Fibroblast of lung (primary cell): Measurements from ENCODE around the gene UTP11. TPM values are rescaled to one million over a fixed set of nuclear protein-coding genes. Genes with fewer than 3 reads are reported as not detected.

Experiments
- DNase-seq, 2 donors: peaks; one replicate each; pipeline versions ENCODE4 v3.0.0 to v3.0.0-alpha.2; 2010; ENCODE audit warnings: low read depth in 2 of 2
- H2AFZ ChIP-seq: 2 replicates; pipeline ENCODE4 v1.5.1; 2012; ENCODE audit warnings: low read length, control low read depth, inconsistent platforms
- H3K27ac ChIP-seq: 2 replicates; pipeline ENCODE4 v1.5.1; 2011; ENCODE audit warnings: low read length, control low read depth; ENCODE audit not compliant: insufficient read depth
- H3K27me3 ChIP-seq: 2 replicates; pipeline ENCODE4 v1.5.1; 2011; ENCODE audit warnings: mild to moderate bottlenecking, low read length; ENCODE audit not compliant: control insufficient read depth, insufficient read depth
- H3K36me3 ChIP-seq: 2 replicates; pipeline ENCODE4 v1.5.1; 2011; ENCODE audit warnings: low read length; ENCODE audit not compliant: control insufficient read depth, insufficient read depth
- H3K4me1 ChIP-seq: 2 replicates; pipeline ENCODE4 v1.5.1; 2011; ENCODE audit warnings: low read length; ENCODE audit not compliant: control insufficient read depth, insufficient read depth; ENCODE audit errors: extremely low read depth
- H3K4me2 ChIP-seq: 2 replicates; pipeline ENCODE4 v1.5.1; 2011; ENCODE audit warnings: low read length, control low read depth; ENCODE audit not compliant: insufficient read depth; ENCODE audit errors: extremely low read depth
- H3K4me3 ChIP-seq, 4 experiments: fragments of 200-600 bp in 1 of 4; sonication (generic) in 1 of 4; replicated peaks in 1 of 4; 2 replicates each; pipeline ENCODE4 v1.5.1; 2011 to 2016; ENCODE audit warnings: low read length in 4 of 4, low read depth in 3 of 4, mild to moderate bottlenecking in 3 of 4, control low read depth in 2 of 4, inconsistent platforms in 1 of 4, mixed read lengths in 1 of 4; ENCODE audit not compliant: insufficient read depth in 1 of 4; ENCODE audit errors: control extremely low read depth in 1 of 4
- H3K79me2 ChIP-seq: 2 replicates; pipeline ENCODE4 v1.5.1; 2012; ENCODE audit warnings: mild to moderate bottlenecking, low read length, inconsistent platforms; ENCODE audit not compliant: control insufficient read depth, insufficient read depth
- H3K9ac ChIP-seq: 2 replicates; pipeline ENCODE4 v1.5.1; 2011; ENCODE audit warnings: mild to moderate bottlenecking, low read length, control low read depth; ENCODE audit not compliant: insufficient read depth
- H3K9me3 ChIP-seq: 2 replicates; pipeline ENCODE4 v1.5.1; 2012; ENCODE audit warnings: low read depth, low read length; ENCODE audit not compliant: control insufficient read depth, insufficient read depth
- H4K20me1 ChIP-seq: 2 replicates; pipeline ENCODE4 v1.5.1; 2011; ENCODE audit warnings: low read length; ENCODE audit not compliant: control insufficient read depth, insufficient read depth; ENCODE audit errors: extremely low read depth
- EZH2 ChIP-seq: IDR thresholded peaks from 2 replicates; pipeline ENCODE4 v1.5.1; 2012; ENCODE audit warnings: low read length, control low read depth, mild to moderate bottlenecking; ENCODE audit errors: missing control alignments
- polyA plus RNA-seq, 2 donors: library from polyadenylated mRNA; depleted of rRNA in 1 of 2; stranded (reverse) in 1 of 2; unstranded in 1 of 2; fragments of >200 nt; gene quantifications; 2 replicates each; pipeline ENCODE4 v1.2.1, GENCODE V29; 2011 to 2012; ENCODE audit warnings: missing spikeins in 1 of 2
- total RNA-seq: library from RNA; depleted of rRNA; stranded (reverse); fragments of >200 nt; gene quantifications from 2 replicates; pipeline ENCODE4 v1.2.1, GENCODE V29; 2014
- TF ChIP-seq, protein P1 (sequence below), 2 donors: IDR thresholded peaks in 1 of 2; conservative IDR thresholded peaks in 1 of 2; 1 replicate in 1 of 2; 2 replicates in 1 of 2; pipeline ENCODE4 v1.5.1; 2011 to 2012; ENCODE audit warnings: low read length in 2 of 2, control low read depth in 1 of 2, inconsistent platforms in 1 of 2, low read depth in 1 of 2, mild to moderate bottlenecking in 1 of 2

Gene UTP11
- total and polyA plus RNA-seq, 2 donors (not counting 1 experiment from before 2014, with no cell fraction given), result 34.8 to 56.5 TPM

DNA sequence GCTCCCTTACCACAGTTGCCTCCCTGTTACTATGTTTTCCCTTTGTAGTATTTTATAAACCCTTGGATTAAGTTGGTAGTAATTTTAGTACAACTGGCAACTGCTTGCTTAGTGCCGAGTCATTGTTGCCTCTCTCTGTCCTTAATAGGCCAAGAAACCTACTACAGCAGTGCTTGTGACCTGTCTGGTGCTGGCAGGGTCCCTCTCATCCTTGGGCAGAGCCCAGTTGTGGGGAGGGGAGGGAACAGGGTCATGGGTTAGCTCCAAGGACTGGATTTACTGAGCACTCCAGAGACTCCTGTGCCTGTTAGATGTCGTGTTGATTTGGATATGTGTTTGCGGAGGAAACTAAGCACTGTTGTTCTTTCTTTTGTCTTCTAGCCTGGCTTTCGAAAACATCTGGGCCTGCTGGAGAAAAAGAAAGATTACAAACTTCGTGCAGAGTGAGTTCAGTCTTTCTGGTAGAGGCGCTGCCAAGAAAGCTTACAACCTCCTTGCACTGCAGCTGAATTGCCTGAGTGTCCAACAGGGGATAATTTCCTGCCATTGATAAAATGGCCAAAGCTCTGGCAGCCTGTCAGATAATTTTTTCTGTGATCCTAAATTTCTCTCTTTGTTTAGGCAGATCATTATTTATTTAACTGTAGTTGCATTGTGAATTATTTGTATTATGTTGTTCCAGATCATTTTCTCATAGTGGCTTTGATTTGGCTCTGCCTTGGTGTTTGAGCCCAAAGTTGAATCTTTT lies 3.6 kb downstream of the UTP11 start:
- Histone ChIP-seq H3K4me3 (peak overlapping the region in 2 of 4 experiments; percentile 11 to 14), H3K9me3 (no peaks in the 10 kb centered on the region), H3K36me3 (peaks cover 13% of the 10 kb centered on the region), H3K27me3 (no peaks in the 10 kb centered on the region), H3K4me1 (peaks cover 3% of the 10 kb centered on the region), H2AFZ (no peak overlapping the region), H3K4me2 (peak overlapping the region; percentile 40), H3K9ac (no peak overlapping the region), H3K27ac (peak overlapping the region; percentile 67), H4K20me1 (no peaks in the 10 kb centered on the region), H3K79me2 (peaks cover 46% of the 10 kb centered on the region)
- peak in 1 of 2 donors; percentile 44 for DNase-seq
- TF ChIP-seq, protein P1, sequence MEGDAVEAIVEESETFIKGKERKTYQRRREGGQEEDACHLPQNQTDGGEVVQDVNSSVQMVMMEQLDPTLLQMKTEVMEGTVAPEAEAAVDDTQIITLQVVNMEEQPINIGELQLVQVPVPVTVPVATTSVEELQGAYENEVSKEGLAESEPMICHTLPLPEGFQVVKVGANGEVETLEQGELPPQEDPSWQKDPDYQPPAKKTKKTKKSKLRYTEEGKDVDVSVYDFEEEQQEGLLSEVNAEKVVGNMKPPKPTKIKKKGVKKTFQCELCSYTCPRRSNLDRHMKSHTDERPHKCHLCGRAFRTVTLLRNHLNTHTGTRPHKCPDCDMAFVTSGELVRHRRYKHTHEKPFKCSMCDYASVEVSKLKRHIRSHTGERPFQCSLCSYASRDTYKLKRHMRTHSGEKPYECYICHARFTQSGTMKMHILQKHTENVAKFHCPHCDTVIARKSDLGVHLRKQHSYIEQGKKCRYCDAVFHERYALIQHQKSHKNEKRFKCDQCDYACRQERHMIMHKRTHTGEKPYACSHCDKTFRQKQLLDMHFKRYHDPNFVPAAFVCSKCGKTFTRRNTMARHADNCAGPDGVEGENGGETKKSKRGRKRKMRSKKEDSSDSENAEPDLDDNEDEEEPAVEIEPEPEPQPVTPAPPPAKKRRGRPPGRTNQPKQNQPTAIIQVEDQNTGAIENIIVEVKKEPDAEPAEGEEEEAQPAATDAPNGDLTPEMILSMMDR (conservative IDR thresholded peaks at IDR 0.05 in 1 of 2, IDR thresholded peaks at IDR 0.05 in 1 of 2; ENCODE audit: low read depth in 1 of 2, low read length in 2 of 2), result no peak

DNA sequence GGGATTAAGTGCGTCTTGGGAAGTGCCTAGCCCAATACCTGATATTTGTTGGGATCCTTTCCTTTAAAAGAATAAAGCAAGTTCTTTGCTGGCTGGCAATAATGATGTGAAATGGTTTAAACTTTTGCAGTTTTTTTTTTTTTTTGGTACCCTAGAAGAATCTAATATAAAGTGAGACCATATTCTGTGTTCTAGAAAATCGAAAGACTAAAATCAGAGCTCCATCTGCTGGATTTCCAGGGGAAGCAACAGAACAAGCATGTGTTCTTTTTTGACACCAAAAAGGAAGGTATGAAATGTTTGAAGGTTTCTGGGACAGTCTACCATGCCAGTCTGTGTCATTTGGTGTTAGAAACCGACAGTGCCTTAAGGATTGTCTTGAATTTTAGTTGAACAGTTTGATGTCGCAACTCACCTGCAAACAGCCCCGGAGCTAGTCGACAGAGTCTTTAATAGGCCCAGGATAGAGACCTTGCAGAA lies 6.4 kb downstream of the UTP11 start:
- Histone ChIP-seq H3K36me3 (peaks cover 19% of the 10 kb centered on the region), H3K4me2 (no peak overlapping the region), H4K20me1 (no peaks in the 10 kb centered on the region), H3K27me3 (no peaks in the 10 kb centered on the region), H3K27ac (no peak overlapping the region), H3K4me1 (peaks cover 2% of the 10 kb centered on the region), H3K4me3 (no peak overlapping the region), H2AFZ (no peak overlapping the region), H3K9me3 (no peaks in the 10 kb centered on the region), H3K9ac (no peak overlapping the region), H3K79me2 (peaks cover 33% of the 10 kb centered on the region)
- peak in 1 of 2 donors; percentile 75 for DNase-seq
- no peak for TF ChIP-seq EZH2
- TF ChIP-seq, protein P1 (conservative IDR thresholded peaks at IDR 0.05 in 1 of 2, IDR thresholded peaks at IDR 0.05 in 1 of 2; ENCODE audit: low read depth in 1 of 2, low read length in 2 of 2), result peak; percentile 68 to 74

DNA sequence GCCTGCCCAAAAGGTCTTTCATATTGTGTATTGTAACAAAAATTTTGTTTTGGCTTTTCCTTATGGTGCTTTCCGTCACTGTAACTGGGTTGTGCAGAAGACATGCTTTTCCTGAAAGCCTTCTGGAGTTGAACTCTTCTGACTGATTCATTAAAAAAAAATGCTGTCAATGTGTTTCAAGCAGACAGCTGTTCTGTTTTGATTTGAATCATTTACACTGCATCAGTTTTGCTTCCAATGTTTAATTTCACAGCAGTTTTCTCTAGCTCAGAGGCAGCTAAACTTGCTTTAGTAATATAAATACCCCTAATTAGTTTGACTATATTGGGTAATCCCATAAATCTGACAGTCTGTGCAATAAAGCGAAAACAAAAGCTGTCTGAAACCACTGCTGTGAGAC lies 7.9 kb downstream of the UTP11 start:
- DNase-seq, result no peak
- Histone ChIP-seq H3K9ac (no peak overlapping the region), H3K36me3 (peaks cover 20% of the 10 kb centered on the region), H3K27ac (no peak overlapping the region), H3K9me3 (no peaks in the 10 kb centered on the region), H3K4me3 (no peak overlapping the region), H3K79me2 (peaks cover 18% of the 10 kb centered on the region), H4K20me1 (no peaks in the 10 kb centered on the region), H2AFZ (no peak overlapping the region), H3K4me2 (no peak overlapping the region), H3K27me3 (no peaks in the 10 kb centered on the region), H3K4me1 (no peaks in the 10 kb centered on the region)
- no peak for TF ChIP-seq EZH2
- TF ChIP-seq, protein P1 (conservative IDR thresholded peaks at IDR 0.05 in 1 of 2, IDR thresholded peaks at IDR 0.05 in 1 of 2; ENCODE audit: low read depth in 1 of 2, low read length in 2 of 2), result no peak
